ENCODE data around the gene UBAP1. TPM values are rescaled to one million over a fixed set of nuclear protein-coding genes. Genes with fewer than 3 reads are reported as not detected.

UBAP1 gene
- total RNA-seq, 1 donor from 2014 or later: 45.6 TPM

- no peaks in the 10 kb centered on the region for H3K9me3 Mint-ChIP-seq (ENCODE audit: low read depth)
- H3K4me1 Mint-ChIP-seq (ENCODE audit: low read depth): peaks cover 10% of the 10 kb centered on the region
- H3K36me3 Mint-ChIP-seq (ENCODE audit: insufficient read depth): peaks cover 4% of the 10 kb centered on the region
- DNase-seq (ENCODE audit: low spot score, unreplicated experiment): no peak
- peak overlapping the region; percentile 97 for H3K27ac Mint-ChIP-seq
- H3K27me3 Mint-ChIP-seq: no peaks in the 10 kb centered on the region
- TF ChIP-seq CTCF (IDR thresholded peaks at IDR 0.05; ENCODE audit: unreplicated experiment): no peak
- peak overlapping the region; percentile 94 for H3K4me3 Mint-ChIP-seq (ENCODE audit: low read depth)
Observed at GRCh38 chr9:34179213-34180136, 632 bp downstream of the UBAP1 start.

- H3K27ac Mint-ChIP-seq: peak overlapping the region; percentile 73
- no peak for DNase-seq (ENCODE audit: low spot score, unreplicated experiment)
- peaks cover 4% of the 10 kb centered on the region for H3K36me3 Mint-ChIP-seq (ENCODE audit: insufficient read depth)
- no peak overlapping the region for H3K4me3 Mint-ChIP-seq (ENCODE audit: low read depth)
- TF ChIP-seq CTCF (IDR thresholded peaks at IDR 0.05; ENCODE audit: unreplicated experiment): no peak
- peaks cover 18% of the 10 kb centered on the region for H3K4me1 Mint-ChIP-seq (ENCODE audit: low read depth)
- no peaks in the 10 kb centered on the region for H3K27me3 Mint-ChIP-seq
- no peaks in the 10 kb centered on the region for H3K9me3 Mint-ChIP-seq (ENCODE audit: low read depth)
Observed at GRCh38 chr9:34185778-34186551, 7.1 kb downstream of the UBAP1 start.

DNA sequence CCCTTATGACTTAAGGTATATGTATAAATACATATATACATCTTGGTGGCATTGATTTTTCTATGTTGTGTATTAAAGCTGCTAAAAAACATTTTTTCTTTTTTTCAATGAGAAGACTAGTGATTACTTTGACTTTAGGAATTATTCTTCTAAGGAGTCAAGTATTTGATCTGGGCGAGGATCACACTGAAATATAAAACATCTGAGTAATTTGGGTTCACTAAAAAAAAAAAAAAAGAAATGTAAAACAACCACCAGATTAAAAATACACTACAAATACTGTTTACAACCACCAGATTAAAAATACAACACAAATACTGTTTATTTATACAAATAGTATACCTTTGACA lies 9.0 kb downstream of the UBAP1 start:
- no peak for TF ChIP-seq CTCF (IDR thresholded peaks at IDR 0.05; ENCODE audit: unreplicated experiment)
- DNase-seq (ENCODE audit: low spot score, unreplicated experiment): no peak
- H3K27ac Mint-ChIP-seq: peak overlapping the region; percentile 6
- H3K4me3 Mint-ChIP-seq (ENCODE audit: low read depth): no peak overlapping the region
- no peaks in the 10 kb centered on the region for H3K9me3 Mint-ChIP-seq (ENCODE audit: low read depth)
- H3K27me3 Mint-ChIP-seq: no peaks in the 10 kb centered on the region
- peaks cover 3% of the 10 kb centered on the region for H3K36me3 Mint-ChIP-seq (ENCODE audit: insufficient read depth)
- peaks cover 24% of the 10 kb centered on the region for H3K4me1 Mint-ChIP-seq (ENCODE audit: low read depth)

GRCh38 chr9:34190996-34191892 lies 12.4 kb downstream of the UBAP1 start:
- Mint-ChIP-seq H3K27ac (peak overlapping the region; percentile 93), H3K36me3 (ENCODE audit: insufficient read depth) (peaks cover 7% of the 10 kb centered on the region), H3K4me1 (ENCODE audit: low read depth) (peaks cover 20% of the 10 kb centered on the region), H3K9me3 (ENCODE audit: low read depth) (no peaks in the 10 kb centered on the region), H3K4me3 (ENCODE audit: low read depth) (peak overlapping the region; percentile 41), H3K27me3 (no peaks in the 10 kb centered on the region)
- DNase-seq (ENCODE audit: low spot score, unreplicated experiment): no peak
- peak; percentile 39 for TF ChIP-seq CTCF (IDR thresholded peaks at IDR 0.05; ENCODE audit: unreplicated experiment)

All from progenitor cell of endocrine pancreas (in vitro differentiated cells).